ENCODE measurements around the gene CHST7.

DNA sequence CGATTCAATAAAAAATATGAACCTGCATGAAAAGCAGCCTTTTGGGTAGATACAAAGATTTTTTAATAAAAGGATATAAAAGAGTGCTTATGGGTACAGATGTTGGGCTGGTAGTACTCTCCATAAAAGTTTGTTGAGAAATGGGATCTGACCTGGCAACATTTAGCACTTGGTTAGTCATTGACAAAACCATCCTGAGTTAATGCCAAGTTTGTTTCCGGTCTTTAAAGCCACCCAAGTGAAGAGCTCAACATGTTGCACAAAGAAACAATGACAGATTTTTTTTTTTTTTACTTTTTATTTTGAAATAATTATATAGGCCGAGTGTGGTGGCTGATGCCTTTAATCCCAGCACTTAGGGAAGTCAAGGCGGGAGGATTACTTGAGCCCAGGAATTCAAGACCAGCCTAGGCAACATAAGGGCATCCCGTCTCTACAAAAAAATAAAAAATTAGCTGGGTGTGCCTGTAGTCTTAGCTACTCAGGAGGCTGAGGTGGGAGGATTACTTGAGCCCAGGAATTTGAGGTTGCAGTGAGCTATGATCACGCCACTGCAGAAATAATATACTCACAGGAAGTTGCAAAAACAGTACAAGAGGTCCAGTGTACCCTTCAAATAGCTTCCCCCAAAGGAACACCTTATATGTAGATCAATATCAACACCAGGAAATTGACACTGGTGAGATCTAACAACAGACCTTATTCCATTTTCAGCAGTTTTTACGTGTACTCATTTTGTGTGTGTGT, 16.6 kb downstream of the CHST7 start:
- TF ChIP-seq CTCF (IDR thresholded peaks at IDR 0.05; ENCODE audit: low read depth, low read length) (no peak), POLR2A (IDR thresholded peaks at IDR 0.05; ENCODE audit: extremely low read depth, insufficient read length) (no peak)
